GM12864 (cell line): ENCODE results near the gene POLR2J.
"Not testable (repeated sequence)": the region's sequence is repeated elsewhere in the genome, so short reads cannot be mapped to it uniquely, and the experiment has no call there.

Source experiments
- DNase-seq: peaks from one replicate; pipeline ENCODE4 v3.0.0-alpha.2; 2011; ENCODE audit warnings: low read depth
- H3K4me3 ChIP-seq: 2 replicates; pipeline ENCODE4 v1.5.1; 2011; ENCODE audit warnings: mild to moderate bottlenecking, low read depth, low read length, control low read depth

POLR2J gene

GRCh38 chr7:102478314-102479208 is at the start of gene POLR2J:
POLR2J (minus strand) TSS chr7:102478922; CDS start chr7:102478860, 62 bp downstream.
- peak within 1 kb of the TSS; percentile 41 for H3K4me3 ChIP-seq
- not testable (repeated sequence) for DNase-seq

DNA sequence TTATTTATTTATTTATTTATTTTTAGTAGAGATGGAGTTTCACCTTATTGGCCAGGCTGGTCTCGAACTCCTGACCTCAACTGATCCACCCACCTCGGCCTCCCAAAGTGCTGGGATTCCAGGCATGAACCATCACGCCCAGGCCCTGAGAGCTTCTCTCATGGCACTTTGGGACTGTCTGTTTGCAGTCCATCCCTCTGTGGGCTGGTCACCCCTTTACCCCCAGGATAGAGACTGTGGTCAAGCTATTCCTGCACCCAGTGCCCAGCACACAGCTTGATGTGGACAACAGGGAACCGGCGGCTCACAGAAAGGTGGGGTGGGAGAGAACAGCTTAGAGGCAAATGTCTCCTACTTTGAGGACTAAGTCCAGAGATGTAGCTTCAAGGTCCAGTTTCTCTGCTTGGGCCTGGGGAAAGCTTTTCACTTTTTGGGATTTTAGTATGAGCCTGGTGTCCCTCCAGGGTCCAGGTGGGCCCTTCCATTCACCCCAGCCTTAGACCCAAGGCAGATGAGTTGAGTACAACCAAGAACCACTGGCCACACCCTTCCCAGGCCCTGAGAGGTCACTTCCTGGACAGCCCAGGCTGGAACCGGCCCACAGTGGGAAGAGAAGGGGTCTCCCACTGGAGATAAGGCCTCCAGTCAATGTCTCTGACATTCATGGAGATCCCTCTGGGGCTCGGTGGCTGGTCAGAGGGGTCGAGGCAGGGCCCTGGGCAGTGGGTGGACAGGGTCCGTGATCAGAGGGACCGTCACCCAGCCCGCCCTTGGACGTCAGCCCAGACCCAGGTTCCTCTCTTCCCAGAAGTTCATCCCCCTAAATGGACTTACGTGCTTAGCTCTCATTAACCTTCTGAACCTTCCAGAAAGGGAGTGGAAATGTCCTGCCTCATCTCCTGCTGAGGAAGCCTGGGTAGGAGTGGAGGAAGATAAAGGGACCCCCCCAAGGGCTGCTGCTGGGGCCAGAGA is 49.4 kb upstream of the POLR2J start:
- not testable (repeated sequence) for H3K4me3 ChIP-seq, DNase-seq

DNA sequence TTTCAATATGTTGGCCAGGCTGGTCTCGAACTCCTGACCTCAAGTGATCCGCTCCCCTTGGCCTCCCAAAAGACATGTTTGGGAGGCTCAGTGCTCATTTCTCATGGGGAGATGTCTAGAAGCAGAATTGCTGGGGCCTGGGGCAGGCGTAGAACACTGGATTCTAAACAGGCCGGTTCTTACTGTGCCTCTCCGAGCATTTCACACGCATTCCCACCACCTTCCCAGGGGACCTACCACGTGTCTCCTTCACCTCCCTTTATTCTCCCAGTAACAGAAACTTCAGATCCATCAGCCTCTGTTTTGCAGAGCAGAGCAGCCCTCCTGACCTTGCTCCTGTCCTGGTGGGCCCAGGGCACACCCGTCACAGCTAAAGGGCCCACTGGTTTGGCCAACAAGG is 48.5 kb upstream of the POLR2J start:
- DNase-seq, H3K4me3 ChIP-seq: not testable (repeated sequence)

- H3K4me3 ChIP-seq, DNase-seq: not testable (repeated sequence)
These were observed 46.1 kb upstream of the POLR2J start for GRCh38 chr7:102524803-102525202.

- H3K4me3 ChIP-seq, DNase-seq: not testable (repeated sequence)
These were observed 42.1 kb upstream of the POLR2J start for GRCh38 chr7:102520797-102521196.

GRCh38 chr7:102517550-102518147 is 38.9 kb upstream of the POLR2J start, which contains the start of gene RASA4B:
RASA4B (minus strand) TSS chr7:102517777; CDS start chr7:102517710, 67 bp downstream.
- H3K4me3 ChIP-seq, result peak within 1 kb of the TSS; percentile 35; the same call in 1 of the 2 replicates
- not testable (repeated sequence) for DNase-seq

DNA sequence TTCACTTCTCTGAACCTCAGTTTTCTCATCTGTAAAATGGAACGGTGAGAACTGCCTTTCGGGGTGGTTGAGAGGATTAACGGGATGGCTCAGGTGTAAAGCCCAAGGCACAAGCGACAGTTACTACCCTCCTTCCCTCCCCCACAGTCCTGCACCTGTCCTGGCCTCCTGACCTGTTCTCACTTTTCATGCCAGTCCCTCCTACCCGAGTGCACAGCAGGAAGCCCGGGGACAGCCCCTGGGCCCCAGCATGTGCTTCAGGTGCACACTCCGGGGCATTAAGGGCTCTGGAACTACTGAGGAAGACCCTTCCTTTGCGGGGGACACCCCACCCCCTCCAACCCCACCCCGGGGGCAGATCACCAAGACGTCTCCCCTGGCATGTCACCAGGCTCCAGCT is 38.2 kb upstream of the POLR2J start:
- not testable (repeated sequence) for H3K4me3 ChIP-seq, DNase-seq

GRCh38 chr7:102515889-102516288 is 37.2 kb upstream of the POLR2J start:
- not testable (repeated sequence) for H3K4me3 ChIP-seq, DNase-seq

DNA sequence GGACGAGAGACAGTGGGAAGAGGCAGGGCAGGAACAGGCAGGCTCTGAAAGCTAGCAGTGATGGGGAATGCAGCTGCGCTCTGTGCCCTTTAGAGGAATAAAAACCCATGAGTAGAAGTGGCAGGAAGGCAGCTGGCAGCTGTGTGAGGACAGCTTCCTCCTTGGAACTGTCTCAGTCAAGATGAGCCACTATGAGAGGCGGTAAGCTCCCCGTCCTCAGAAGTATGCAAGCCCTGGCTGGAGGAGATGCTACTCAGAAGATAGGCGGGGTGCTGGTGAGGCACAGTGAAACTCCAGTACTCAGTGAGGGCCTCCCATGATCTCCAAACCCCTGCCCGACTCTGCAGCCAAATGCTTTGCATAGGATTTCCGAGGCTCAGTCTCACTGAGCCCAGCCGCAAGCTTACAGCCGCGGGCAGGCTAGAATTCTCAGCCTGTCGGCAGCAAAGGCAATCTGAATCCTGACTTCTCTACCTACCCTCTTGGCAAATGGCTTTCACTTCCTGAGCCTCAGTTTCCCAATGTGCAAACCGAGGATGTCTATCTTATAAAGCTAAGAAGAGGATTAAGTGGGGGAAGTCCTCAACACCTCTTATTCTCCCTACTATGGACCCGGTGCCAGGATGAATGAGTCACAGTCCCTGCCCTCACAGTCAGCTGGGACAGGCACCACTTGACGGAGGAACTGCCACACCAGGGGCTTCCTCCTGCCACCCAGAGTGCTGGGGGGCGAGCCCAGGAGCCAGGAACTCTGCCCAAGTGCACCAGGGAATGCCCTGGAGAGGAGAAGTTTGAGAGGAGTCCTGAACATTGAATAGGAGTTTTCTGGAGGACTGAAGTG is 36.4 kb upstream of the POLR2J start:
- H3K4me3 ChIP-seq, DNase-seq: not testable (repeated sequence)

DNA sequence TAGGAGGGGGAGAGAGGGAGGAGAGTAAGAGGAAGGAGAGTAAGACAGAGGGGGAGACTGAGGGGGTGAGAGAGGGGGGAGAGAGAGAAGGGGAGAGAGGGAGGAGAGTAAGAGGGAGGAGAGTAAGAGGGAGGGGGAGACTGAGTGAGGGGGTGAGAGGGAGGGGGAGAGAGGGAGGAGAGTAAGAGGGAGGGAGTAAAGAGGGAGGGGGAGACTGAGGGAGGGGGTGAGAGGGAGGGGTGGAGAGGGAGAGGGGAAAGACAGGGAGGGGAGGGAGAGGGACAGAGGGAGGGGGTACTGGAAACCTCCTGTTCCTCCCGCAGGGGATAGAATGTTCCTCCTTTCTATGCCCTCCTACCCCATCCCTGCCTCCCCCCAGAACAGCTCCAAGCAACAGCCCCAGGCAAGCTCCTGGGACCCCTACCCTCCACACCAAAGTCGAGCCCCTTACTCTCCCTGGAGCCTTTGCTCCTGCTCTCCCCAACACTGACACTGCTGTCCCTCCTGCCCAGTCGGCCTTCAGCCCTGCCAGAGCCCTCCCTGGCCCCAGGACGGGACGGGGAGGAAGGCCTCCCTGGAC is 34.0 kb upstream of the POLR2J start:
- peak overlapping the region; percentile 22 for H3K4me3 ChIP-seq
- peak; percentile 47 for DNase-seq

DNA sequence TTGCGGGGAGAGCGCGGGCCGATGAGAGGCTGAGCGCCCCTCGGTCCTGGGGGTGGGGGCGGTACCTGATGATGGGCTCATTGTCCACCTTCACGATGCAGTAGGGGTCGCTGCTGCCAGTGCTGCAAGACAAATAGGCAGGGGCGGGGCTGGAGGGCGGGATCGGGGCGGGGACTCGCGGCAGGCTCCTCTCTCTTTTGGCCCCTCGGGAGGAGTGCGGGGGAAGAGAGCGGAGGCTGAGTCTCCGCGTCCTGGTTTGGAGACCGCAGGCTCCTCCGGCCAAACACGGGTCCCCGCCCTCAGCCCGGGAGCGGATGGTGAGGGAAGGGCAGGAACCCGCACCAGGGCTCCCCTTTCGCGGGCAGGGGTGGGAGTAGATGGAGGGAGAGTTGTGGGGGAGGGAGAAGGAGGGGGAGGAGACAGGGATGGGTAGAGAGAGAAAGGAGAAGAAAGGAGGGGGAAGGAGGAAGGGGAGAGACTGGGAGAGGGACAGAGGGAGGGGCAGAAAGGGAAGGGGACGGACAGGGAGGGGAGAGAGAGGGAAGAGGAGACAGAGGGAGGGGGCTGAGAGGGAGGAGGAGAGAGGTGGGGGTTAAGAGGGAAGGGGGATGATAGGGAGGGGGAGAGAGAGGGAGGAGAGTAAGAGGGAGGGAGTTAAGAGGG is 33.3 kb upstream of the POLR2J start:
- not testable (repeated sequence) for DNase-seq, H3K4me3 ChIP-seq

GRCh38 chr7:102510575-102510974 is 31.9 kb upstream of the POLR2J start:
- H3K4me3 ChIP-seq, DNase-seq: not testable (repeated sequence)

DNA sequence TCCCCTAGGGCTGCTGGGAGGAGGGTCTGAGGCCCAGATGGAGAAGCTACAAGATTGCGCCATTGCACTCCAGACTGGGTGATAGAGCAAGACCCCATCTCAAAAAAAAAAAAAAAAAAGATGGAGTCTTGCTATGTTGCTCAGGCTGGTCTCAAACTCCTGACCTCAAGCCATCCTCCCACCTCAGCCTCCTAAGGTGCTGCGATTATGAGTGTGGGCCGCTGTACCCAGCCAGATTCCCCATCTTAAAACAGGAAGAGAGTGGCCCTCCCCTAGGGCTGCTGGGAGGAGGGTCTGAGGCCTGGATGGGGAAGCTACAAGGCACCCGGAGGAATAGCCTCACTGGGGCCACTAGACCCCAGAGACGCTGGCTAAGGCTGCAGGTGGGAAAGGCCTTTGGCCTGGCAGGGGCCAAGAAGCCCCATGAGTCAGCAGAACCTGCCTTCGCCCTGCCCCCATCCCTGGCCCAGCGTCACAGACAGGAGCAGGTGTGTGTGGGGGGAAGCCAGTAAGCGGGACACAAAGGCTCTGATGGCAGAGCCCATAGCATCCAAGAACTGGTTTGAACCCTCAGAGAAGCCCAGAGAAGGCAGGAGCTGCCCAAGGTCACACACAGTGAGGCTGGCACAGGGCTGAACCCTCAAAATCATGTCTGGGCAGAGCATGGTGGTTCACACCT is 28.8 kb upstream of the POLR2J start:
- H3K4me3 ChIP-seq, DNase-seq: not testable (repeated sequence)

DNA sequence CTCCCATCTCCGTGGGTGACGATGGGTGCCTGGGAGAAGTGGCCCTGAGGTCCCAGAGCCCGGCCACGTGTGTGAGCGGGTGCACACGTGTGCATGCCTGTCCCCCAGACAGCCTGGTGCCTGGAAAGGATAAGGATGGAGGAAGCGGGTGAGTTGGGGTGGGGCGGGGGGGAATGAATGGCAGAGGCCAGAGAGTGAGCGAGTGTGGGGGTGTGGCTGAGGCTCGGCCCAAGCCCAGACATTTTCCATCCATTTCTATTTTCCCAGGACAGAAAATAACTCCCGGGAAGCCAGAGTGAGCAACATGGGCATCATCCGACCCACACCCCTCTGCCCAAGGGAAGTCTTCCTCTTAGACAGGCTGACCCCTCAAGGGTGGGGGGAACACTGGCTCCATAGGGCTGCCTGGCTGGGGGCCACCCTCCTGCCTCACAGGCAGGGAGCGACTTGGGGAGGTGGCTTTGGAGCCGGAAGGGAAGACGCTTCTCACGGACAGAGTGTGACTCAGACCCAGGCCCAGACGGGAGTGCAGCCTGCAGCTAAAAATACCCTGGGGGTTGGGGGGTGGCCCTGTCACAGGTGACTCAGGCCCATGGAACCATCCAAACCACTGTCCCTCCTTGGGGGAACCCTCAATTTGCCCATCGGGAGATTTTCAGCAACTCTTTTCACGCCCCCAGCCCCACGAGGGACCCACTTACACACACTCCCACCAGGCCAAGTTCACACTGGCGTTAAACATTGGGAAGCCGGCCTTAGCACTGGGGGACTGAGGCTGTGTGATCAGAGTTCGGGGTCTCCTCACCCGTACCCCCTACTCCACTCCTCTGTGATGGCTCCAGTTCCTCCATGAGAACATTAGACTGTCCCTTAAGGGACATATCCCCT is 26.8 kb upstream of the POLR2J start:
- not testable (repeated sequence) for DNase-seq, H3K4me3 ChIP-seq

- DNase-seq, result not testable (repeated sequence)
These were observed 24.4 kb upstream of the POLR2J start for GRCh38 chr7:102503141-102503540.

GRCh38 chr7:102498321-102498720 is 19.6 kb upstream of the POLR2J start:
- not testable (repeated sequence) for H3K4me3 ChIP-seq, DNase-seq

More at GRCh38 chr7:102503141-102503540, 24.4 kb upstream of the POLR2J start:
- not testable (repeated sequence) for H3K4me3 ChIP-seq
